Embryonic facial prominence (tissue), 1 donor: ENCODE data around the gene SLC4A4.

Experiments used
- DNase-seq: peaks from one replicate; pipeline ENCODE4 v3.0.0-alpha.2; 2016; ENCODE audit errors: extremely low spot score

The SLC4A4 gene

DNA sequence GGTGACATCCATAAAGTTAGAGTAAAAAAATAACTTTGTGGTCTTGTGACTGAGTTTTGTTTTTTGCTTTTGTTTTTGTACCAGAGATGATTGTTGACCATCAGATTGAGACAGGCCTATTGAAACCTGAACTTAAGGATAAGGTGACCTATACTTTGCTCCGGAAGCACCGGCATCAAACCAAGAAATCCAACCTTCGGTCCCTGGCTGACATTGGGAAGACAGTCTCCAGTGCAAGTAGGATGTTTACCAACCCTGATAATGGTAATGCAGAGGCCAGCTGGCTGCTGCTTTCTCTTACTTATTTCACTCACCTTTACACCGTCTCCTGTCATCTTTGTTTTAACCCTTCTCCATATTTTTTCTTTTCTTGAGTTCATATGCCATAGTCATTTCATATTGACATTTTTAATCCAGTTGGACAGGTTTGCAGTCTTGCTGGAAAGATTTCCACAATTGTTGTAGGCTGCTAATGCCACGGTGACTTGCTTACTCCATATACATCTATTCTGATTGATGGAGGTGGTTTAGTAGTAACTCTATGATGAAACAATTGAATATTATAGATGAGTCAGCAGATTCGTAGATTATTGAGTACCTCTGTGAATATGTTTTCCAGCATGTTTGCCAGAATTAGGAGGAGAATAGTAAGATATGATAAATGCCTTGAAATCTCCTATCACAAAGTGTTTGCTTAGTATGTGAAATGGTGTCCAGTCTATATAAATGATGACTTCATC lies 18.3 kb downstream of the SLC4A4 start:
- DNase-seq, result no peak

DNA sequence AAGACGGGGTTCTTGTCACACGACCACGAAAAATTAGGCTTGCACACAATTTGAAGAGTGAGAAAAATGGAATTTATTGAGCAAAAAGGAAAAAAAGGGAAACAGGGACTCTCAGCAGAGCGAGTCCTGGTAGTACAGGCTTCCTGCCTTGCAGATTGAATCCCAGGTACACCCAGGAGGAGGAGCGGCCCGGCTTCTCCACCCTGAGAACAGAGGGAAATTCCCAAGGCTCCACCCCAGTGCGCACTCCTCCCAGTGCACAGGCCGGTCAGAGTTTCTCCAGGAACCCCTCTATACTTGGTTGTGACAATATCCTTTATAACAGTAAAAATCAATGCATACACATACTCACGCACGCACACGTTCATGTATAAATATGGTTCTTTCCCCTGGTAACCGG lies 22.0 kb downstream of the SLC4A4 start:
- DNase-seq, result no peak

DNA sequence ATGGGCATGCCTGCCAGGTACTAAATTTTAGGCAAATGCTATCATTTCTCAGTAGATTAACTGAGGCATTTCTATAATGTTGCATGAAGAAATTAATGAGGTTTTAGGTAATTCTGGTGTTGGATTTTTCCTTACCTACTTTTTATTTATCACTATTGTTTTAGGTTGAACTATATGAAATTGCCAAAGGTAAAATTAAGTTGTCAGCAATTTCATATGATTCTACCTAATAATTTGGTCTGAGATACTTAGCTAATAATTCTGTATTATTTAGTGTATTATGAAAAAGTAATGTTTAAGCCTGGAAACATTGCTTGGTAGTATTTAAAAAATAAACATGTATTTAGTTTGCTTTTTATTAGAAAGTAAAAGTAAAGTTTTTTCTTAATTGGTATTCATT lies 22.7 kb downstream of the SLC4A4 start:
- DNase-seq, result no peak

DNA sequence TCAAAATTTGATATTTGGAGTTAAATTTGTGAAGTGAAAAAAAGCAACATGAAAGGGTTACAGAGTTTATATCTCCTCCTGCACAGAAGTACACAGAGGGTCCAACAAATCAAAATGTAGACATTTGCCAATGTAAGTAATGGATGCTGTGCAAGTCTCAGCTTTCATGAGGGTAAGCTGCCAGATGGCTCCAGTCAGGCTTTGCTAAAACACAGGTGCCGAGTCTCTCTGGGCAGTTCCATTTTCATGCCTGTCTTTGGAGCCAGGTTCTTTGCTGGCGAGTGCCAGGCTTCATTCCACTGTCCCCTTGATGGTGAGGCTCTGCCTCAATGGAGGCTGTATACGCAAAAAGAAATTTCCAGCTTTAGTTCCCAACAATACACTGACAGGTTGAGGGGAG lies 27.9 kb downstream of the SLC4A4 start:
- no peak for DNase-seq

DNA sequence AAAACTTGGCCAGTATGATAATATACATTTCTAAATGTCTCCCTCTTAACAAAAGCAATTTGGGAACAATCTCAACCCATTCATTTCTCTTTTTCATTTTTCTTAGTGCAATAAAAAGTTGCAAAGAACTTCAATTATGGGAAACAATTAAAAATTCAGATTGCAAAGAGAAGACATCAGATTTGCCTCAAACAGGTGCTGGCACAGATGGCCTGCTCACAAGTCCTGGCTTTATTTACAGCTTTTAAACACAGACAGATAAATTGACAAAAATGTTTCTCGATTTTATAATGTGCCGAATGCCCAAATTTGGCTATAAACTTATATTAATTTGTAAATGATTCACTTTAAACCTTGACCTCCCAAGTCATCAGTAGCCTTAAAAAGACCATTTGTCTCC lies 28.7 kb downstream of the SLC4A4 start:
- DNase-seq, result no peak

DNA sequence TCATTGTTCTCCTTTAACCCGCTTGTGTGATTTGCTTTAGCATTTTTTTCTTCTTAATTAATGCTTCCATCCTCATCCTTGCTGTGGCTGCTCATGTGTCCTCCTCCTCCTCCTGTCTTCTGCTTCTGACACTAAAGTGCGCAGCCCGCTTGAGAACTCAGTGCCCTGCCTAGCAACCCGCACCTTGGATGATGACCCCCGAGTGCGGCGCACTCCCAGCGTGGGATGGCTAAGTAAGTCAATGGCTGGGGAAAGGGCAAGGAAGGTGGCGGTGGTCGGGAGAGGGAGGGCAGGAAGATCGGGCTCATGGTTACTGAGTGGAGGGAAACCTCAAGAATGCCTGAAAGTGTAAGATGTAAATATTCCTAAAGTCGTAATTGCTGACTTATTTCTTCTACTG lies 30.1 kb downstream of the SLC4A4 start:
- DNase-seq, result no peak

DNA sequence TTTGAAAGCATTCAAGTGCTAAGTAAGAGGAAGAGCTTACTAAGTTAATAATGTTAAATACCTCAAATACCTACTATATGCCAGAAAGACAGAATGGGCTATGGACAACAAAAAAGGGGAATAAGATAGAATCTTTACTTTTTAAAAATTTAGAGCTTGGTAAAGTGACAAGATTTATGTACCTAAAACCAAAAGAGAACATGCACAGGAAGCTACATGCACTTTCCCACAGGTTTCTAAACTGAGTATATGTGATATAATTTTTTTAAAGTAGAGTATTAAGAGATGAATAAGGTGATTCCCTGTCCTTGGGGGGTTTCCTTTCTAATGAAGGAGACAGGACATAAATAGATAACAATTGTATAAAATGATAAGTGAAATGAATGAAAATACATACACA lies 30.7 kb downstream of the SLC4A4 start:
- DNase-seq, result no peak

DNA sequence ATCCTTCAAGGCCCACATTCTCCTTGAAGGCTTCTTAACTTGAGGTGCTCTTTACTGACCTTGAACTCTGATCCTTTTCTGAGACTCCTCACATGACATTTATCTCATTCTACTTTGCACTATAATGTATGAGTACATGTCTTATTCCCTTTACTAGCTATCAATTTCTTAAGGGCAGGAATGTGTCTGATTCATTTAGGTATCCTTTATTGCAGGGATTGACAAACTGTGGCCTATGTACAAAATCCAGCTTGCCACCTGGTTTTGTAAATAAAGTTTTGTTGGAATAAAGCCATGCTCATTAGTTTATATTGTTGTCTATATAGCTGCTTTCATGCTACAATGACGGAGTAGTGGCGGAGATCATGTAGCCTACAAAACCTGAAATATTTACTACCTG lies 36.7 kb downstream of the SLC4A4 start:
- no peak for DNase-seq

DNA sequence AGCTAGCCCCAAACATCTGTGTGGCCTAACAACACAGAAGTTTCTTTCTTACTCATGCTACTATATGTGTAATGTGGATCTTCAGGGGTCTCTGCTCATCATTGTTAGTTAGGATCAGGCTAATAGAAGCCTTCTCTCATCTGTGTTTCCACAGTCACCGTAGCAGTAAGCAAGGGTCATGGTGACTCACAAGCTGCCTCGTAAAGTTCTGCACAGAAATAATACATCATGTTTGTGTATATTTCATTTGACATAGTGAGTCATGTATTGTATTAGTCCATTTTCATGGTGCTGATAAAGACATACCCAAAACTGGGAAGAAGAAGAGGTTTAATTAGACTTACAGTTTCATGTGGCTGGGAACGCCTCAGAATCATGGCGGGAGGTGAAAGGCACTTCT lies 38.7 kb downstream of the SLC4A4 start:
- DNase-seq, result no peak

DNA sequence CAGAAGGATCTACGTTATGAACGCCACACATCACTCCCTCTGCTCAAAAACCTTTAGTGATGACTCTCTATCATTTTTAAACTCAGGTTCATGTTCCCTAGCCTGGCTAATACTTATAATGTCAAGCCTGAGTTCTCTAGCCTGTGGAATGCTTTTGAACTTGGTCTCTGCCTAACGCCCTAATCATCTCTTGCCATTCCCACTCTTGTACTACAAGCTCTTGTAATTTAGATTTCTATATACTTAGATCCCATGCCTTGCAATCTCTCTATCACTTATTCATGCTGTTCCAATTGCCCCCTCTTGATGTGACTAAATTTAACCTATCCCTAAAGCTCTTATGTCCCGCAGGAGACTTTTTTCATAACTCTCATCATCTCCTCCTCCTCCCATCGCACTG lies 40.3 kb downstream of the SLC4A4 start:
- no peak for DNase-seq

DNA sequence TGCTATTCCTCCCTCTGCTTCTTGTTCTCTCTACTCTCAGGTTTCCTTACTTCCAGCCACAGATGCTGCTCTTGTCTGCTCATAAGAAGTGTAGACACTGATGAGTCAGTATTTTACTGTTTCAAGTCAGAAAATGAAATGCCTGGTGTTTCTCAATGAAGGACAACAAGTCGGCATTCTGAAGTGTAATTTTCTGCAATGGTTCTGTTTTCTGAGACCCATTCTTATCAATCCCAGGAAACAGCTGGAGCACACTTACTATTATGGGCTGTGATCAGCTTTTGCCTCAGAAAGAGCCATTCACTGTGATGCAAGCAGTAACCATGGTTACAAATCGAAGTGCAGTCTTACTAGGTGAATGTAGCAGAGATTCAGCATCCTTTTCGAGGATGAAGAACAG lies 42.0 kb downstream of the SLC4A4 start:
- DNase-seq, result no peak

DNA sequence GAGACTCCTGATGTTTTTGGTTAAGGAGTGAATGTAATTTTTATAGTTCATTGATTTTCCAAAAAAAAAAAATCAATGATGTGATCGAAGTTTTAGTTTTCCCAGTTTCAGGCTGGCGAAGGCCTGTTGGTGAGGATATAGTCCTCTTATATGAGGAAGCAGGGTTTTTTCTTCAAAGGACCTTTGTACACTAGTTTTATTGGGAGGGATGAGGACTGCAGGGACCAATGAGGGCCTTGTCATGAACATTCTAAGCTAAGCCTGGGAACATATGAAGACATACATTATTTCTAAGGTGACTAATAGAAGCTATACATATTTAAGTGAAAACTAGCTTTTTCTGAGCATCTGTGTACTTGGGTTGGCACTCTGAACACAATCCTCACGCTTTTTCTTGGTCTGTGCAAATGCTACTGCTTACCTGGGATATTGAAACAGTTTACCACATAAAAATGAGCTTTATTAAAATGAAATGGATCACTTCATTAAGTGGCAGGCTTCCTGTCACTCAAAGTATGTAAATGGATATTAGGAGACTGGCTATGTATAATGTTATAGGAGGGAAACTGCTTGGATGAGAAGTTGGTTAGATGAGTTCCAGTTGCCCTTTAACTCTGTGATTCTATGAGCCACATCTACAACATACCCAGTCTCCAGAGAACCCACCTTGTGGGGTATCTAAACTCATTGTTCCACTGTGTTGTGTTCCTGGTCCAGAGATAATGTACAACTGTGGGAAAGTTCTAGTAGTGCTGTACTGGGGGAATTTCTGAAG lies 43.5 kb downstream of the SLC4A4 start:
- DNase-seq, result no peak

DNA sequence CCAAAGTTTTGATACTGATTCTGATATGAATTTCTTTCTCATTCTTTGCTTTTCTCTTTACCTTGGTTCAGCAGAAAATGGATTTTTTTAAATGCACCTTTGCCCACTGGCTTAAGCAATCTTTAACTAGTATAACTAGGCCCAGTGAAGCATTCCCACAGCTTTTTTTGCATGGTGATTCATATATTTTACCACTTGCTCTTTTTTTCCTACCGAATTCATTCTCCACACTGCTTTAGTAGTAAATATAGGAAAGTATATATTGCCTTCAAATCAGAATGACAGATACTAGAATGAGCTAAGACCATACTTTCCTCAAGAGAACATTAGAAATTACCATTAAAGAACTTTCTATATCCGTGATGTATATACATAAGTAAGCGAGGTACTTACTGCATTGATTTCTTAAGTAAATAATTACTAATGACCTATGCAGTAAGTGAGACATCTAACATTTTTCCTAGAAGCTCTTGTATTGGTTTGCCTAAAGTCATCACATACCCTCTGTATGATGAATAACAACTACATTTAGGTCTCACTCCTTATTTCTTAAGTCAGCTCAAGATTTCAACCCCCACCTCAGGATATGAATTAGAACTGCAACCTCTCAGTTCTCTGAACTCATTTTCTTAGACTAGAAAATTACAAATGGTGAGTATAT lies 44.2 kb downstream of the SLC4A4 start:
- no peak for DNase-seq

DNA sequence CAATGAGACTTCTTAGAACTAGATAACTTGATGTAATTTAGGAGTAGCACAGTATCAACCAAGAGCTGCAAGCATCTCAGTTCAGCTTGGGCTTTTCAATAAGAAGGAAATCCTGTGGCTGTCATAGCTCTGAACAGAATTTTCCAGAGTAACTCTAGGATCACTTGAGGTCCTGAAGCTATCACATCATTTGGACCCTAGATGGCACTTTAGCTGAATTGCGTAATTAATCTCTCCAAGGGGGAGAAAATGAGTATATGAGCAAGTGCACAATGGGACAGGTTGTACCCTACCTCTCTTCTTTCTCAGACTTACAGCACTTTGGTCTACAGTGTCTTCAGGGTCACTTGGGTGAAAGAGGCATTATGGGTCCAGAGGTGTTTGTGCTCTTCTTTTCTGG lies 45.2 kb downstream of the SLC4A4 start:
- DNase-seq, result no peak

DNA sequence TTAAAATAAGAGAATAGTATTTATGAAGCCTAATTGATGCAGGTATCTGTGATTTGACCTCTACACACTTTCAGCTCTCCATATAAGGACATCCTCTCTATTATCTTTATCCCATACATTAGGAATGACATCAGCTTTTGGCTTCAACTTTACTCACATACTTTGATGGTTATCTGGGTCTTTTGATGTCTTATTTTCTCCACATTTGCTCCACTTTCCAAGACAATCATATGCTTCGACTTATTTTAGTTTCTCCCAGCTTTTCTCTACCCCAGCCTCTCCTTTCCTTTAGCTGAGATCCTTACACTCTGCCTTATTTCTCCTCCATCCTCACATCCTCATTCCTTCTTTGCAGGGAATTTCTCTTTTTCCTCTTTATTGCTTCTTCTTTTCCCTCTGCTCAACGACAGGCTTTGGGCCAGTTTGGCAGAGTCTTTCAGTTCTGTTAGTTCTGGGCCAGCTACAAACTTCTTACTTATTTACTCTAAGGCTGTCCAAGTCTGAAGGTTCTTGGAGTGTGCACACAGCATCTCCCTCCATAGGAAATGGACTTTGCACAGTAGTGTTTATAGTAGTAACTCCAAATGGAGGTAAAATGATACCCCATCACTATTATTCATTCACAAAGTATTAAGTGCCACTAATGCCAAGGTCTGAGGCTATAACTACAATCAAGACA lies 50.5 kb downstream of the SLC4A4 start:
- DNase-seq, result no peak

DNA sequence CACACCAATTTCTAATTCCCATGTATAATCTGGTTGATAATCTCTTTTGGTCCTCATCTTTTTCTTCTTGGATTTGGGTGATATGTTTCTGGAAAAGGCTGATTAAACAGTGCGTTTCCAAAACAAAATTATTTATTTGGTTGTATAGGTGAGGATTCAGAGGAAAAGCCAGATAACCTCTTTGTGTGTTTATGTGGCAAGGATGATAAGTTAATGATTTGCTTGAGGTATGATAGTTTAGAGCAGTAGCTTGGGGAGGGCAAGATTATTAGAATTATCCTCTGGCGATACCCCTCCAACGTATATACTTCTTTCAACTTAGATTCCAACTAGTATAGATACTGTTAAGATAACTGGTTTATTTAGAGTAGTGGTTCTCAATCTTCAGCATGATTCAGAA lies 53.3 kb downstream of the SLC4A4 start:
- no peak for DNase-seq

DNA sequence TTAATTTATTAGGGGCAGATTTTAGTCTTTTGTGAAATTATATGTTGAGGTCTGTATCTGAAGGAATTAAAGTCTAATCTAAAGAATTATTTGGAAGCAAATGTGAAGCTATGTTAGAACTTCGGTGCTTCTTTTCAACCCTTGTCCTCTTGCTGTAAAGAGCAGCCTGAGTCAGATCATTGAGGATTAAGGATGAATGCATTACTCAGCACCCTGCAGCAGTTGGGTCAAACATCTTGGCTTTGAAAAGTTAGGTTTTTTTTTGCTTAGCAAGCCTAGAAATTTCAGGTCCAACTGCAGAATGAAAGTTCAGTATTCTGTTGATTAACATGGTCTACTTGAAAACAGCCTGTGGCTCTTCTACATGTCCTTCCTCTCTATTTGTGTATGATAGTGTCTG lies 57.6 kb downstream of the SLC4A4 start:
- no peak for DNase-seq

DNA sequence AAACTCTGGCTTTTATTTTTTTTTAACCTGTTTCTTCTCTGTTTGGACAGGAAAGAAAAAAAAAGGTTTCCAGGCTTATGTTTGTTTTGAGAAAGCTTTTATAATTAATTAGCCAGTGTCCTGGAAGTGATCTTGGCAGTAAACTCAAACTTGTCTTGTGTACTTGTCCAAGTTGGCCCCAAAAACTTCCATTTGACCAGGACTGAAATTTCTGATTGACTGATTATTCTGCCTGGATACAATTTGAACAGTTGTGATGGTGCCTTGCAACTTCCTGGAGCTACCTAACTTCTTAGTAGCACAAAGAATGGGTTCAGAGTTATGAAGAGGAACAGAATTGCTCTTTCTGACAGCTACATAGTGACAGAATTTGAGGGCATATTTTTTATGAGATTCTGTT lies 62.0 kb downstream of the SLC4A4 start:
- no peak for DNase-seq

DNA sequence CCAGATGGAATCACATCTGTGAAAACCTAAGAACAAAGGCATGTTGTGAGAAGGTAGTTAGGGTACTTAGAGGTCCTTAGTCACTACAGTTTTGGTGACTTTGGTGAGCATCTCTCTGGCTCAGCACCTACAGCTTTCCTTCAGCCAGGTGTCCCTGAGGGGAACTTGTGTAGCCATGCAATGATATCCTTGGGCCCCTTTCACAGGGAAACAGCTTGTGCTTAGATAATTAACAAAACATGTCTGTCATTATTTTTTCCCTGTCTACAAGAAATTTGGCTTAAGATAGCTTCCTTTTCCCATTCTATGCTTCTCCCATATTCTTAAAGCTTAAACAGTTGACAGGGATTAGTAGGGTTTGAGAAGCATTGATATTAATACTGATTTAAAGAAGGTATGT lies 63.8 kb downstream of the SLC4A4 start:
- no peak for DNase-seq

DNA sequence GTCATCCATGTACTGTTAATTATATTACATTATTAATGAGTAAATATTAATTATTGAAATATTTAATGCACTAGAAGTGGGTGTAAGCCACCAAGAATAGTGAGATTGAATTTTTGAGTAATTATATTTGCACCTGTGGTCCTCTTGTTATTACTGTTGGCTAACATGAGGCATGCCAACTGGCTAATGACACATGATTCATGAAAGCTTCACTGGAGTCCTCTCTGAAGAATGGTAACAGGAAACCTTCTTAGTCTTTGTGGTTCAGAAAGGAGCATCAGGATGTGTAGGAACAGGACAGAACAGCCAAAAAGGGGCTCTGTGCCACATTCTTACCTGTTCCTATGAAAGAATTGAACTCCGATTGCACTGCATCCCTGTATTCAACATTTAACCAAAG lies 65.2 kb downstream of the SLC4A4 start:
- DNase-seq, result no peak

DNA sequence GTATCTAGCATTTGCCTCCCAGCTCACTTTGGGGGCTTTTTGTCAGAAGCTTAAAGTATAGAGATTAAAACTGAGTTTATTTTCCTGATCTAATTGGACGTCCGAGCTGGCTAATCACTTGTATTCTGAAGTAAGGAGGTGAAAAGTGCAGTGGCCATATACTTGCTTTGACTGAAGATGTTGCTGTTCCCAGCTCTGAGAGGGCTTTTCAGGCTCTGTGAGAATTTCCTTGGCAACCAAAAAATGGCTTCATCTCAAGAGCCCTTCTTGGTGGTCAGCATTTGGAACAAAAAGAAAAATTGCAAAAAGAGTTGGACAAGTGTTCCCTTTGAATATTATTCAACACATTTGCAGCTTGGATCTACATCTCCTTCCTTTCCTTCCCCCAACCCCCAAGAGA lies 67.0 kb downstream of the SLC4A4 start:
- no peak for DNase-seq

DNA sequence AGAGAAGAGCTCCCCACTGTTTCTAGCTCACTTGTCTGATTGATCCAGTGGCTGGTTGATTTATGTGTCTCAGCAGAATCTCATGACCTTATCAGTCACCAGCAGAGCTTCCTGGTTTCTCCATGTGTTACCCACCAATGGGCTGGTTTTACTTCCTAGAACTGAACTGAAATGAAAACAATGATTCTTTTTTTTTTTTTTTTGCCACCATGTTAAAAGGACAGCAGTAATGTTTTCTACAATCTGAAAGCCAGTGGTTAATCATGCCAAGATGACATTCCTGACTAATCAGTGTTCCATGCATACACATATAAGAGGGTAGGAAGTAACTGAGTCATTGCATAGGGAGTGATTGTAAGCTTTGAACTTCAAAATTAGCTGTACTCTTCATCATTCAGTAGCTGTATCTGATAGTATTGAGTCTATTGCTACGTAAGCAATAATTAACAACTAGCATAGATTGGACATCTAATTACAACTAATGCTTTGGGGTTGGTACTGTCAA lies 67.7 kb downstream of the SLC4A4 start:
- no peak for DNase-seq
